ENCODE data around the gene PEG3.

DNA sequence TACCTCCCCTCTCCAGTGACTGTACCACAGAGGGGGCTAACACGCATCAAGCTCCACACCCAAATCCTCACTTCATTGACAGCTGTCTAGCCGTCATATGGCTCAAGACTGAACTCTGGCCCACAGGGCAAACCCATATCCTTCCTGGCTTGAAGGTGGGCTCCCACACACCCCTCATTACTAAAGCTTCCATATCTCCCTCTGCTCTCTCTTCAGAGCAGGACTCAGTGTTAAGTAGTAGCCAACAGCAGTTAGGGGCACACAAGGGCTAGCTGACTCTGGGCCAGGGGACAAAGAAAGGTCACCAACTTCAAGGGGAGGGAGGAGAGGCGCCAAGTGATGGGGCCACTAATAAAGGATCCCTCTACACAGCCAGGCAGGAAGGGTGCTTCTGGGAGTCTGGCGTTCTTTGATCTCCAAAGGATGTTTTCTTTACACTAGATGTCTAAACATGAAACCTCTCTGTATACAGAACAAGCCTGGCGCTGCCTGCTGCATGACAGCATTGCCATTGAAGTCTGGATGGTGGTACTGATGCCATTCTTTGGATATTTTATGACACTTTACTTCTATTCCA, 8.1 kb downstream of the PEG3 start:
- TF ChIP-seq, protein P1, sequence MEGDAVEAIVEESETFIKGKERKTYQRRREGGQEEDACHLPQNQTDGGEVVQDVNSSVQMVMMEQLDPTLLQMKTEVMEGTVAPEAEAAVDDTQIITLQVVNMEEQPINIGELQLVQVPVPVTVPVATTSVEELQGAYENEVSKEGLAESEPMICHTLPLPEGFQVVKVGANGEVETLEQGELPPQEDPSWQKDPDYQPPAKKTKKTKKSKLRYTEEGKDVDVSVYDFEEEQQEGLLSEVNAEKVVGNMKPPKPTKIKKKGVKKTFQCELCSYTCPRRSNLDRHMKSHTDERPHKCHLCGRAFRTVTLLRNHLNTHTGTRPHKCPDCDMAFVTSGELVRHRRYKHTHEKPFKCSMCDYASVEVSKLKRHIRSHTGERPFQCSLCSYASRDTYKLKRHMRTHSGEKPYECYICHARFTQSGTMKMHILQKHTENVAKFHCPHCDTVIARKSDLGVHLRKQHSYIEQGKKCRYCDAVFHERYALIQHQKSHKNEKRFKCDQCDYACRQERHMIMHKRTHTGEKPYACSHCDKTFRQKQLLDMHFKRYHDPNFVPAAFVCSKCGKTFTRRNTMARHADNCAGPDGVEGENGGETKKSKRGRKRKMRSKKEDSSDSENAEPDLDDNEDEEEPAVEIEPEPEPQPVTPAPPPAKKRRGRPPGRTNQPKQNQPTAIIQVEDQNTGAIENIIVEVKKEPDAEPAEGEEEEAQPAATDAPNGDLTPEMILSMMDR (IDR thresholded peaks at IDR 0.05), result no peak
- TF ChIP-seq BHLHE40 (IDR thresholded peaks at IDR 0.05; ENCODE audit: low read depth, low read length), result no peak
- TF ChIP-seq, protein P2, sequence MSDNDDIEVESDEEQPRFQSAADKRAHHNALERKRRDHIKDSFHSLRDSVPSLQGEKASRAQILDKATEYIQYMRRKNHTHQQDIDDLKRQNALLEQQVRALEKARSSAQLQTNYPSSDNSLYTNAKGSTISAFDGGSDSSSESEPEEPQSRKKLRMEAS (IDR thresholded peaks at IDR 0.05), result no peak
- no peak for TF ChIP-seq JUNB (IDR thresholded peaks at IDR 0.05)
- TF ChIP-seq KDM1A (IDR thresholded peaks at IDR 0.05; ENCODE audit: low read depth), result no peak
- TF ChIP-seq EP300 (IDR thresholded peaks at IDR 0.05), result no peak
- no peak for TF ChIP-seq POLR2A (IDR thresholded peaks at IDR 0.05; ENCODE audit: low read length)
- no peak for TF ChIP-seq RAD21 (conservative IDR thresholded peaks at IDR 0.05 in 1 of 2, IDR thresholded peaks at IDR 0.05 in 1 of 2)
- no peak for TF ChIP-seq CHD4 (IDR thresholded peaks at IDR 0.05; ENCODE audit: borderline replicate concordance)
- TF ChIP-seq, protein P3, sequence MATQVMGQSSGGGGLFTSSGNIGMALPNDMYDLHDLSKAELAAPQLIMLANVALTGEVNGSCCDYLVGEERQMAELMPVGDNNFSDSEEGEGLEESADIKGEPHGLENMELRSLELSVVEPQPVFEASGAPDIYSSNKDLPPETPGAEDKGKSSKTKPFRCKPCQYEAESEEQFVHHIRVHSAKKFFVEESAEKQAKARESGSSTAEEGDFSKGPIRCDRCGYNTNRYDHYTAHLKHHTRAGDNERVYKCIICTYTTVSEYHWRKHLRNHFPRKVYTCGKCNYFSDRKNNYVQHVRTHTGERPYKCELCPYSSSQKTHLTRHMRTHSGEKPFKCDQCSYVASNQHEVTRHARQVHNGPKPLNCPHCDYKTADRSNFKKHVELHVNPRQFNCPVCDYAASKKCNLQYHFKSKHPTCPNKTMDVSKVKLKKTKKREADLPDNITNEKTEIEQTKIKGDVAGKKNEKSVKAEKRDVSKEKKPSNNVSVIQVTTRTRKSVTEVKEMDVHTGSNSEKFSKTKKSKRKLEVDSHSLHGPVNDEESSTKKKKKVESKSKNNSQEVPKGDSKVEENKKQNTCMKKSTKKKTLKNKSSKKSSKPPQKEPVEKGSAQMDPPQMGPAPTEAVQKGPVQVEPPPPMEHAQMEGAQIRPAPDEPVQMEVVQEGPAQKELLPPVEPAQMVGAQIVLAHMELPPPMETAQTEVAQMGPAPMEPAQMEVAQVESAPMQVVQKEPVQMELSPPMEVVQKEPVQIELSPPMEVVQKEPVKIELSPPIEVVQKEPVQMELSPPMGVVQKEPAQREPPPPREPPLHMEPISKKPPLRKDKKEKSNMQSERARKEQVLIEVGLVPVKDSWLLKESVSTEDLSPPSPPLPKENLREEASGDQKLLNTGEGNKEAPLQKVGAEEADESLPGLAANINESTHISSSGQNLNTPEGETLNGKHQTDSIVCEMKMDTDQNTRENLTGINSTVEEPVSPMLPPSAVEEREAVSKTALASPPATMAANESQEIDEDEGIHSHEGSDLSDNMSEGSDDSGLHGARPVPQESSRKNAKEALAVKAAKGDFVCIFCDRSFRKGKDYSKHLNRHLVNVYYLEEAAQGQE (IDR thresholded peaks at IDR 0.05), result no peak
